ENCODE measurements around the gene CRX. TPM values are rescaled to one million over a fixed set of nuclear protein-coding genes. Genes with fewer than 3 reads are reported as not detected.

The CRX gene
- polyA plus RNA-seq, 2 of the 4 experiments (the other 2 are of a cell fraction): not detected

- no peak overlapping the region for H3K27ac ChIP-seq
- TF ChIP-seq GATA3 (IDR thresholded peaks at IDR 0.05; ENCODE audit: borderline replicate concordance) (no peak), TP53 (CRISPR knock-in tag; IDR thresholded peaks at IDR 0.05) (no peak), E2F6 (IDR thresholded peaks at IDR 0.05; ENCODE audit: borderline replicate concordance, low read depth) (no peak), RNF2 (IDR thresholded peaks at IDR 0.05; ENCODE audit: borderline replicate concordance, low read depth) (no peak), HOXB13 (CRISPR knock-in tag; IDR thresholded peaks at IDR 0.05; ENCODE audit: low read depth) (no peak), ATOH8 (CRISPR knock-in tag; IDR thresholded peaks at IDR 0.05; ENCODE audit: low read depth) (no peak), JUN (IDR thresholded peaks at IDR 0.05) (no peak), MAX (IDR thresholded peaks at IDR 0.05) (no peak), REST (IDR thresholded peaks at IDR 0.05) (no peak), ZSCAN20 (CRISPR knock-in tag; IDR thresholded peaks at IDR 0.05) (no peak), MAFK (IDR thresholded peaks at IDR 0.05; ENCODE audit: partially characterized antibody) (no peak), CBX2 (IDR thresholded peaks at IDR 0.05; ENCODE audit: borderline replicate concordance, low read depth) (no peak), PHF8 (IDR thresholded peaks at IDR 0.05; ENCODE audit: borderline replicate concordance, low read depth) (no peak)
- H3K4me1 ChIP-seq: peaks cover 2% of the 10 kb centered on the region
- no peak overlapping the region for H3K4me3 ChIP-seq
- no peak for FAIRE-seq
- ChIA-PET POLR2A (no interaction called here), CTCF (interaction anchor here (0.8 to 22.4 kb wide), 5 partner anchors 13 to 416 kb away, joined by 3 to 330 read pairs (median 5); no protein-coding TSS in a partner anchor)
- no peak for ATAC-seq
- H3K9me3 ChIP-seq: no peaks in the 10 kb centered on the region
- DNase-seq (ENCODE audit: low read depth in 1 of 2, low spot score in 1 of 2): no peak
- WGBS (ENCODE audit: missing lambda C conversion rate): 65% methylated on average over 5 of the region's 5 CpGs
- H3K4me2 ChIP-seq: no peak overlapping the region
Observed at GRCh38 chr19:47853003-47853402, 31.3 kb downstream of the CRX start.

GRCh38 chr19:47854459-47854858 is 32.7 kb downstream of the CRX start:
- Histone ChIP-seq H3K4me3 (no peak overlapping the region), H3K4me1 (peaks cover 8% of the 10 kb centered on the region), H3K9me3 (no peaks in the 10 kb centered on the region), H3K27ac (no peak overlapping the region), H3K4me2 (no peak overlapping the region)
- no peak for TF ChIP-seq KDM1A (IDR thresholded peaks at IDR 0.05; ENCODE audit: low read depth)
- TF ChIP-seq MYC (IDR thresholded peaks at IDR 0.05; ENCODE audit: borderline replicate concordance, low read length): no peak
- TF ChIP-seq FOSB (CRISPR knock-in tag; IDR thresholded peaks at IDR 0.05): no peak
- TF ChIP-seq HOXB13 (CRISPR knock-in tag; IDR thresholded peaks at IDR 0.05; ENCODE audit: low read depth): no peak
- TF ChIP-seq RFX5 (IDR thresholded peaks at IDR 0.05): no peak
- TF ChIP-seq BHLHE40 (IDR thresholded peaks at IDR 0.05; ENCODE audit: low read depth, low read length): no peak
- no peak for TF ChIP-seq BCL3 (IDR thresholded peaks at IDR 0.05)
- TF ChIP-seq E2F6 (IDR thresholded peaks at IDR 0.05; ENCODE audit: borderline replicate concordance, low read depth): no peak
- TF ChIP-seq MAX (IDR thresholded peaks at IDR 0.05): no peak
- no peak for TF ChIP-seq ZC3H11A (IDR thresholded peaks at IDR 0.05)
- no peak for TF ChIP-seq RAD21 (conservative IDR thresholded peaks at IDR 0.05 in 1 of 2, IDR thresholded peaks at IDR 0.05 in 1 of 2)
- ChIA-PET CTCF (interaction anchor here (1.4 to 22.4 kb wide), 2 partner anchors 11 to 40 kb away, joined by 3 to 330 read pairs; no protein-coding TSS in a partner anchor), POLR2A (no interaction called here)
- ATAC-seq: no peak
- no peak for FAIRE-seq
- DNase-seq (ENCODE audit: low read depth in 1 of 2, low spot score in 1 of 2): no peak
- 47% methylated on average over 4 of the region's 4 CpGs for WGBS (ENCODE audit: missing lambda C conversion rate)

Data from A549 (cell line).